Transverse colon (tissue), 4 donors: ENCODE measurements around the gene LASP1NB.

Experiments
- DNase-seq: peaks from one replicate; pipeline ENCODE4 v3.0.0-alpha.2; 2019
- H3K27ac ChIP-seq, 4 donors: fragments of 200-600 bp; sonication (generic); 2 replicates each; pipeline ENCODE4 v1.5.1; 2016 to 2018; ENCODE audit warnings: inconsistent platforms in 4 of 4
- H3K27me3 ChIP-seq: fragments of 200-600 bp; sonication (generic); 2 replicates; pipeline ENCODE4 v1.5.1; 2017; ENCODE audit warnings: inconsistent platforms
- H3K36me3 ChIP-seq, 4 donors: fragments of 200-600 bp; sonication (generic); 2 replicates each; pipeline ENCODE4 v1.5.1; 2017 to 2019; ENCODE audit warnings: inconsistent platforms in 4 of 4
- H3K4me1 ChIP-seq, 4 donors: fragments of 200-600 bp; sonication (generic); 2 replicates each; pipeline ENCODE4 v1.5.1; 2017 to 2020; ENCODE audit warnings: inconsistent platforms in 4 of 4
- H3K4me3 ChIP-seq, 4 donors: fragments of 200-600 bp; sonication (generic); 1 replicate in 1 of 4; 2 replicates in 3 of 4; pipeline versions ENCODE4 v1.5.1 to v1.6.1; 2017 to 2019; ENCODE audit warnings: inconsistent platforms in 4 of 4
- H3K9me3 ChIP-seq, 2 donors: fragments of 200-600 bp; sonication (generic); 2 replicates each; pipeline ENCODE4 v1.5.1; 2017 to 2019; ENCODE audit warnings: inconsistent platforms in 2 of 2
- CTCF ChIP-seq, 5 experiments: fragments of 200-600 bp in 3 of 5; fragments of 450-650 bp in 2 of 5; sonication (generic) in 3 of 5; IDR thresholded peaks; 1 replicate in 2 of 5; 2 replicates in 3 of 5; pipeline ENCODE4 v1.5.1; 2016 to 2017; ENCODE audit warnings: antibody characterized with exemption in 5 of 5, inconsistent platforms in 3 of 5, mild to moderate bottlenecking in 2 of 5, moderate library complexity in 1 of 5
- EP300 ChIP-seq: sonication (generic); formaldehyde crosslinking; IDR thresholded peaks from one replicate; pipeline ENCODE4 v1.6.1; 2017; ENCODE audit warnings: antibody characterized with exemption, low read depth
- POLR2A ChIP-seq: fragments of 450-650 bp; IDR thresholded peaks from one replicate; pipeline ENCODE4 v1.6.1; 2016; ENCODE audit warnings: antibody characterized with exemption, mild to moderate bottlenecking, moderate library complexity
- POLR2AphosphoS5 ChIP-seq, 3 donors: sonication (generic); formaldehyde crosslinking; IDR thresholded peaks; one replicate each; pipeline ENCODE4 v1.6.1; 2016; ENCODE audit warnings: antibody characterized with exemption in 3 of 3
- WGBS, 2 donors: methylation state at CpG; one replicate each; pipeline ENCODE4 v1.1.5; 2018; ENCODE audit warnings: low coverage in 1 of 2; 5-methylcytosine and 5-hydroxymethylcytosine counted together
- in situ Hi-C, 4 donors: fragments of 200-750 bp; cut with MboI; loops; one replicate each; pipeline versions ENCODE4 v1.15.0 to v1.15.1; 2017; ENCODE audit warnings: low sequenced_read_pairs in 3 of 4, low pct_ligation_motif_present in 1 of 4, low pct_unique_long_range_greater_than_20kb in 1 of 4
- intact Hi-C: fragments of 100-400 bp; cut with DNase I; formaldehyde crosslinking; loops from one replicate; pipeline ENCODE4 v1.15.1; 2023; ENCODE audit warnings: low total_unique reads

The LASP1NB gene

GRCh38 chr17:38903404-38903803, 22.0 kb upstream of the LASP1NB start:
- Histone ChIP-seq H3K9me3 (no peaks in the 10 kb centered on the region), H3K4me1 (peaks cover 14 to 57% (median 21%) of the 10 kb centered on the region in 4 donors), H3K4me3 (no peak overlapping the region), H3K27me3 (no peaks in the 10 kb centered on the region), H3K27ac (no peak overlapping the region), H3K36me3 (peaks cover 0 to 9% (median 3%) of the 10 kb centered on the region in 4 donors)
- DNase-seq: no peak
- WGBS, 2 donors: 93 to 95% methylated on average over 3 to 6 of the region's 6 CpGs
- in situ Hi-C loops: no loop called here
- no peak for TF ChIP-seq POLR2A
- TF ChIP-seq EP300: no peak
- intact Hi-C loops: no loop called here

GRCh38 chr17:38904892-38905291, 20.5 kb upstream of the LASP1NB start:
- Histone ChIP-seq H3K4me3 (no peak overlapping the region), H3K27ac (no peak overlapping the region), H3K27me3 (no peaks in the 10 kb centered on the region), H3K4me1 (peaks cover 3 to 56% (median 16%) of the 10 kb centered on the region in 4 donors), H3K36me3 (peaks cover 0 to 9% (median 0%) of the 10 kb centered on the region in 4 donors), H3K9me3 (no peaks in the 10 kb centered on the region)
- TF ChIP-seq POLR2A: no peak
- no peak for TF ChIP-seq POLR2AphosphoS5 (IDR thresholded peaks at IDR 0.05)
- no peak for TF ChIP-seq EP300
- no peak for TF ChIP-seq CTCF (IDR thresholded peaks at IDR 0.05)
- 86 to 97% methylated on average over 3 of the region's 3 CpGs for WGBS, 2 donors
- in situ Hi-C loops: no loop called here
- intact Hi-C loops: no loop called here
- DNase-seq: no peak

- intact Hi-C loops: no loop called here
- WGBS, 2 donors: 89 to 91% methylated on average over 9 to 10 of the region's 10 CpGs
- H3K9me3 ChIP-seq: no peaks in the 10 kb centered on the region
- H3K27ac ChIP-seq: no peak overlapping the region
- H3K4me3 ChIP-seq: no peak overlapping the region
- in situ Hi-C loops: no loop called here
- TF ChIP-seq CTCF (IDR thresholded peaks at IDR 0.05) (no peak), POLR2A (no peak), POLR2AphosphoS5 (IDR thresholded peaks at IDR 0.05) (no peak), EP300 (no peak)
- H3K27me3 ChIP-seq: no peaks in the 10 kb centered on the region
- no peak for DNase-seq
- H3K4me1 ChIP-seq: peaks cover 3 to 60% (median 16%) of the 10 kb centered on the region in 4 donors
- peaks cover 0 to 9% (median 0%) of the 10 kb centered on the region in 4 donors for H3K36me3 ChIP-seq
Observed at GRCh38 chr17:38905375-38905774, 20.0 kb upstream of the LASP1NB start.

- TF ChIP-seq EP300: no peak
- no peak for TF ChIP-seq POLR2AphosphoS5 (IDR thresholded peaks at IDR 0.05)
- no peak for TF ChIP-seq POLR2A
- TF ChIP-seq CTCF (IDR thresholded peaks at IDR 0.05): no peak
- Histone ChIP-seq H3K9me3 (no peaks in the 10 kb centered on the region), H3K27ac (peak overlapping the region in 2 of 4 donors; percentile 4 to 29), H3K36me3 (peaks cover 0 to 9% (median 0%) of the 10 kb centered on the region in 4 donors), H3K4me1 (peaks cover 3 to 57% (median 11%) of the 10 kb centered on the region in 4 donors), H3K27me3 (no peaks in the 10 kb centered on the region), H3K4me3 (no peak overlapping the region)
- intact Hi-C loops (no loop called here), in situ Hi-C loops (no loop called here)
- DNase-seq: no peak
- WGBS, 2 donors: 66 to 82% methylated on average over 5 to 7 of the region's 7 CpGs
Observed at GRCh38 chr17:38906460-38907228, 18.8 kb upstream of the LASP1NB start.
